Liver (tissue), 3 donors: ENCODE measurements around the gene FCF1.

Experiments used
- CTCF ChIP-seq: fragments of 150-350 bp; IDR thresholded peaks from 2 replicates; pipeline ENCODE4 v1.5.1; 2017; ENCODE audit warnings: improper control_type of control experiment, low read depth, low read length; ENCODE audit not compliant: missing input control
- EGR1 ChIP-seq, 2 donors: IDR thresholded peaks; 2 replicates each; pipeline ENCODE4 v1.6.1; 2016 to 2018; ENCODE audit warnings: antibody characterized with exemption in 2 of 2, low read depth in 2 of 2
- FOXA1 ChIP-seq: IDR thresholded peaks from 2 replicates; pipeline ENCODE4 v1.6.1; 2016; ENCODE audit warnings: antibody characterized with exemption
- GABPA ChIP-seq, 2 donors: IDR thresholded peaks in 1 of 2; conservative IDR thresholded peaks in 1 of 2; 2 replicates each; pipeline ENCODE4 v1.6.1; 2016; ENCODE audit warnings: antibody characterized with exemption in 2 of 2, mild to moderate bottlenecking in 1 of 2, moderate library complexity in 1 of 2
- JUND ChIP-seq, 2 donors: IDR thresholded peaks; 2 replicates each; pipeline ENCODE4 v1.6.1; 2016; ENCODE audit warnings: antibody characterized with exemption in 2 of 2
- NR2F2 ChIP-seq: IDR thresholded peaks from 2 replicates; pipeline ENCODE4 v1.6.1; 2016; ENCODE audit warnings: antibody characterized with exemption
- RAD21 ChIP-seq, 2 donors: IDR thresholded peaks; 2 replicates each; pipeline ENCODE4 v1.6.1; 2016; ENCODE audit warnings: antibody characterized with exemption in 2 of 2, mild to moderate bottlenecking in 2 of 2
- REST ChIP-seq: IDR thresholded peaks from 2 replicates; pipeline ENCODE4 v1.6.1; 2016; ENCODE audit warnings: antibody characterized with exemption, mild to moderate bottlenecking
- SP1 ChIP-seq: IDR thresholded peaks from 2 replicates; pipeline ENCODE4 v1.6.1; 2018; ENCODE audit warnings: antibody characterized with exemption, mild to moderate bottlenecking
- TAF1 ChIP-seq: conservative IDR thresholded peaks from 2 replicates; pipeline ENCODE4 v1.6.1; 2016; ENCODE audit warnings: antibody characterized with exemption, mild to moderate bottlenecking
- donor health status: healthy.
- donor health status: healthy.

- TF ChIP-seq CTCF (no peak), TAF1 (no peak), REST (no peak), SP1 (no peak), NR2F2 (no peak), RAD21 (IDR thresholded peaks at IDR 0.05) (no peak), JUND (IDR thresholded peaks at IDR 0.05) (no peak), FOXA1 (no peak), EGR1 (IDR thresholded peaks at IDR 0.05; ENCODE audit: low read depth in 2 of 2) (no peak), GABPA (IDR thresholded peaks at IDR 0.05 in 1 of 2, conservative IDR thresholded peaks at IDR 0.05 in 1 of 2) (no peak)
These were observed 58.5 kb downstream of the FCF1 start for GRCh38 chr14:74771399-74771798.
